Liver (tissue), 3 donors: ENCODE results near the gene RFPL3.

Experiments used
- EGR1 ChIP-seq, 2 donors: IDR thresholded peaks; 2 replicates each; pipeline ENCODE4 v1.6.1; 2016 to 2018; ENCODE audit warnings: antibody characterized with exemption in 2 of 2, low read depth in 2 of 2
- FOXA2 ChIP-seq: IDR thresholded peaks from 2 replicates; pipeline ENCODE4 v1.6.1; 2016; ENCODE audit warnings: antibody characterized with exemption
- JUND ChIP-seq, 2 donors: IDR thresholded peaks; 2 replicates each; pipeline ENCODE4 v1.6.1; 2016; ENCODE audit warnings: antibody characterized with exemption in 2 of 2
- RAD21 ChIP-seq, 2 donors: IDR thresholded peaks; 2 replicates each; pipeline ENCODE4 v1.6.1; 2016; ENCODE audit warnings: antibody characterized with exemption in 2 of 2, mild to moderate bottlenecking in 2 of 2
- TAF1 ChIP-seq: conservative IDR thresholded peaks from 2 replicates; pipeline ENCODE4 v1.6.1; 2016; ENCODE audit warnings: antibody characterized with exemption, mild to moderate bottlenecking
- YY1 ChIP-seq: IDR thresholded peaks from 2 replicates; pipeline ENCODE4 v1.6.1; 2016; ENCODE audit warnings: antibody characterized with exemption, mild to moderate bottlenecking
- TF ChIP-seq, protein P1 (sequence below): IDR thresholded peaks from 2 replicates; pipeline ENCODE4 v1.6.1; 2016; ENCODE audit warnings: antibody characterized with exemption
- TF ChIP-seq, protein P2 (sequence below): fragments of 150-350 bp; IDR thresholded peaks from 2 replicates; pipeline ENCODE4 v1.5.1; 2017; ENCODE audit warnings: improper control_type of control experiment, low read depth, low read length; ENCODE audit not compliant: missing input control
- TF ChIP-seq, protein P3 (sequence below): IDR thresholded peaks from 2 replicates; pipeline ENCODE4 v1.6.1; 2016; ENCODE audit warnings: antibody characterized with exemption
- donor health status: healthy.
- donor health status: healthy.

DNA sequence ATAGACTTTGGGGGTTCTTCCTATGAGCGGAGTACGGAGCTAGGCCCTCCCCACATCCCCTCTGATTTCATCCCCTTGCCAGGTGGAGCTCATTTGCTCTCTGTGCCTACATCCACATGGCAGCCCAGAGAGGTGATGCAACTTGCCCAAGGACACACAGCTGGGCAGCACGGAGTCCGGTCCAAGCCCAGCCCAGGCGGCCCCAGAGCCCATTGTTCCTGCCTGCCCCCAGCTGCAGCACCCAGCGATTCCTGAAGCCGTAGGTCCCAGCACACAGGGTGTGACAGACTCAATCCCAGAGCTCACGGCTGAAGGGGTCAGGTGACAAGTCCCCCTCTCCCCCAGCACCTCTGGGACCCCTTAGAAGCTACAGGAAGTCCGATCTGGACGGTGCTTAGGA is 22.2 kb upstream of the RFPL3 start:
- TF ChIP-seq, protein P1, sequence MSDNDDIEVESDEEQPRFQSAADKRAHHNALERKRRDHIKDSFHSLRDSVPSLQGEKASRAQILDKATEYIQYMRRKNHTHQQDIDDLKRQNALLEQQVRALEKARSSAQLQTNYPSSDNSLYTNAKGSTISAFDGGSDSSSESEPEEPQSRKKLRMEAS: no peak
- TF ChIP-seq, protein P2, sequence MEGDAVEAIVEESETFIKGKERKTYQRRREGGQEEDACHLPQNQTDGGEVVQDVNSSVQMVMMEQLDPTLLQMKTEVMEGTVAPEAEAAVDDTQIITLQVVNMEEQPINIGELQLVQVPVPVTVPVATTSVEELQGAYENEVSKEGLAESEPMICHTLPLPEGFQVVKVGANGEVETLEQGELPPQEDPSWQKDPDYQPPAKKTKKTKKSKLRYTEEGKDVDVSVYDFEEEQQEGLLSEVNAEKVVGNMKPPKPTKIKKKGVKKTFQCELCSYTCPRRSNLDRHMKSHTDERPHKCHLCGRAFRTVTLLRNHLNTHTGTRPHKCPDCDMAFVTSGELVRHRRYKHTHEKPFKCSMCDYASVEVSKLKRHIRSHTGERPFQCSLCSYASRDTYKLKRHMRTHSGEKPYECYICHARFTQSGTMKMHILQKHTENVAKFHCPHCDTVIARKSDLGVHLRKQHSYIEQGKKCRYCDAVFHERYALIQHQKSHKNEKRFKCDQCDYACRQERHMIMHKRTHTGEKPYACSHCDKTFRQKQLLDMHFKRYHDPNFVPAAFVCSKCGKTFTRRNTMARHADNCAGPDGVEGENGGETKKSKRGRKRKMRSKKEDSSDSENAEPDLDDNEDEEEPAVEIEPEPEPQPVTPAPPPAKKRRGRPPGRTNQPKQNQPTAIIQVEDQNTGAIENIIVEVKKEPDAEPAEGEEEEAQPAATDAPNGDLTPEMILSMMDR: no peak
- TF ChIP-seq, protein P3, sequence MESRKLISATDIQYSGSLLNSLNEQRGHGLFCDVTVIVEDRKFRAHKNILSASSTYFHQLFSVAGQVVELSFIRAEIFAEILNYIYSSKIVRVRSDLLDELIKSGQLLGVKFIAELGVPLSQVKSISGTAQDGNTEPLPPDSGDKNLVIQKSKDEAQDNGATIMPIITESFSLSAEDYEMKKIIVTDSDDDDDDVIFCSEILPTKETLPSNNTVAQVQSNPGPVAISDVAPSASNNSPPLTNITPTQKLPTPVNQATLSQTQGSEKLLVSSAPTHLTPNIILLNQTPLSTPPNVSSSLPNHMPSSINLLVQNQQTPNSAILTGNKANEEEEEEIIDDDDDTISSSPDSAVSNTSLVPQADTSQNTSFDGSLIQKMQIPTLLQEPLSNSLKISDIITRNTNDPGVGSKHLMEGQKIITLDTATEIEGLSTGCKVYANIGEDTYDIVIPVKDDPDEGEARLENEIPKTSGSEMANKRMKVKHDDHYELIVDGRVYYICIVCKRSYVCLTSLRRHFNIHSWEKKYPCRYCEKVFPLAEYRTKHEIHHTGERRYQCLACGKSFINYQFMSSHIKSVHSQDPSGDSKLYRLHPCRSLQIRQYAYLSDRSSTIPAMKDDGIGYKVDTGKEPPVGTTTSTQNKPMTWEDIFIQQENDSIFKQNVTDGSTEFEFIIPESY: no peak
- TF ChIP-seq EGR1 (IDR thresholded peaks at IDR 0.05; ENCODE audit: low read depth in 2 of 2) (no peak), TAF1 (no peak), YY1 (no peak), RAD21 (IDR thresholded peaks at IDR 0.05) (no peak), JUND (IDR thresholded peaks at IDR 0.05) (no peak), FOXA2 (no peak)
